Suprapubic skin (tissue), 3 donors: Measurements from ENCODE around the gene MAML2.

Source experiments
- CTCF ChIP-seq, 2 donors: fragments of 200-600 bp in 1 of 2; fragments of 450-650 bp in 1 of 2; sonication (generic) in 1 of 2; IDR thresholded peaks; one replicate each; pipeline ENCODE4 v1.5.1; 2016 to 2019; ENCODE audit warnings: antibody characterized with exemption in 2 of 2, mild to moderate bottlenecking in 1 of 2, moderate library complexity in 1 of 2
- EP300 ChIP-seq: sonication (generic); formaldehyde crosslinking; IDR thresholded peaks from one replicate; pipeline ENCODE4 v1.6.1; 2017; ENCODE audit warnings: antibody characterized with exemption

DNA sequence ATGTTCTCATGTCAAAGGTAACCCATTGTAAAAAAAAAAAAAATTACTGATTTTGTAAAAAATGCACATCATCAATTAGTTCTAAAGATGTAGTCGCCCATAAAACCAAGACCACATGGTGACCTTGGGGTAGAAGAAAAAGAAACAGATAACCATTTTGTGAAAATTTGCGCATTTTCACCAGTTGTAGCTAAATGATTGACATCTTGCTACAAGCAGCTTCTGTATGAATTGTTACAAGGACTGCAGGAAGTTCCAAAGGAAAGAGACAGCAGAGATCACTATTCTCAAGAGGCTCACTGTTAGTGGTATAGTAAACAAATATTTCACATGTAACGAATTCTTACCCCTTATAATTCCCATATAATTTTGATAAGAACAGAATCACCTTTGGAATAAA is 48.7 kb downstream of the MAML2 start:
- TF ChIP-seq EP300 (no peak), CTCF (IDR thresholded peaks at IDR 0.05) (no peak)
